Hepatocyte (in vitro differentiated cells): ENCODE data around the gene FAM210A.

Experiments
- EZH2 ChIP-seq: fragments of 200-600 bp; sonication (generic); IDR thresholded peaks from 2 replicates; pipeline ENCODE4 v1.6.1; 2016; ENCODE audit warnings: antibody characterized with exemption, mild to moderate bottlenecking, borderline replicate concordance
- EZH2phosphoT487 ChIP-seq: fragments of 200-600 bp; sonication (generic); IDR thresholded peaks from one replicate; pipeline ENCODE4 v1.6.1; 2018; ENCODE audit warnings: antibody characterized with exemption, mild to moderate bottlenecking, low read depth, moderate library complexity; ENCODE audit not compliant: unreplicated experiment, severe bottlenecking
- TF ChIP-seq, protein P1 (sequence below): fragments of 200-600 bp; sonication (generic); IDR thresholded peaks from 2 replicates; pipeline ENCODE4 v1.5.1; 2016; ENCODE audit warnings: antibody characterized with exemption, mild to moderate bottlenecking; ENCODE audit not compliant: poor library complexity

DNA sequence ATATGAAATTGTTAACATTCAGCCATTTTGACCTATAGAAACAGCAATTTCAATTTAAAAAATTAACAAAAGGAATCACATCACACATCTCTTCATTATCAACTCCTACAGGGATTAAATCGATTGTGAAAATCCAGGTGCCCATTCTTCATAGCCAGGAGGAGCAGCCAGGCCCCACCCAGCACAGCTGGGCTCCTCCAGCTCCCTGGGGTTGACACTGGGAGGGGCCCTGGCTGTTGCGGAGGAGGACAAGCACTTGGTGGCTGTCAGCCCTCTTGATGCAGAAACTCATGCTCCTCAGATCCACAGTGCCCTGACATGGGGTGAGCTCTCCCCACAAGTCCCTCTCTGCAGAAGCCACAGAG is 99.8 kb downstream of the FAM210A start:
- no peak for TF ChIP-seq EZH2phosphoT487
- TF ChIP-seq, protein P1, sequence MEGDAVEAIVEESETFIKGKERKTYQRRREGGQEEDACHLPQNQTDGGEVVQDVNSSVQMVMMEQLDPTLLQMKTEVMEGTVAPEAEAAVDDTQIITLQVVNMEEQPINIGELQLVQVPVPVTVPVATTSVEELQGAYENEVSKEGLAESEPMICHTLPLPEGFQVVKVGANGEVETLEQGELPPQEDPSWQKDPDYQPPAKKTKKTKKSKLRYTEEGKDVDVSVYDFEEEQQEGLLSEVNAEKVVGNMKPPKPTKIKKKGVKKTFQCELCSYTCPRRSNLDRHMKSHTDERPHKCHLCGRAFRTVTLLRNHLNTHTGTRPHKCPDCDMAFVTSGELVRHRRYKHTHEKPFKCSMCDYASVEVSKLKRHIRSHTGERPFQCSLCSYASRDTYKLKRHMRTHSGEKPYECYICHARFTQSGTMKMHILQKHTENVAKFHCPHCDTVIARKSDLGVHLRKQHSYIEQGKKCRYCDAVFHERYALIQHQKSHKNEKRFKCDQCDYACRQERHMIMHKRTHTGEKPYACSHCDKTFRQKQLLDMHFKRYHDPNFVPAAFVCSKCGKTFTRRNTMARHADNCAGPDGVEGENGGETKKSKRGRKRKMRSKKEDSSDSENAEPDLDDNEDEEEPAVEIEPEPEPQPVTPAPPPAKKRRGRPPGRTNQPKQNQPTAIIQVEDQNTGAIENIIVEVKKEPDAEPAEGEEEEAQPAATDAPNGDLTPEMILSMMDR, result no peak
- TF ChIP-seq EZH2, result no peak
